DOHH2 (cell line): Measurements from ENCODE around the gene SYK.

Experiments
- H3F3A ChIP-seq: fragments of 200-600 bp; sonication (generic), shearing (Covaris generic); 2 replicates; pipeline ENCODE4 v1.6.0; 2016; ENCODE audit warnings: antibody characterized with exemption, mild to moderate bottlenecking; ENCODE audit not compliant: control insufficient read depth, insufficient read depth
- H3K27ac ChIP-seq: fragments of 200-600 bp; sonication (generic); 2 replicates; pipeline ENCODE4 v1.5.1; 2014; ENCODE audit warnings: low read depth, mild to moderate bottlenecking, low read length, moderate library complexity
- H3K27me3 ChIP-seq: fragments of 200-600 bp; sonication (generic); 2 replicates; pipeline ENCODE4 v1.6.1; 2014; ENCODE audit warnings: mild to moderate bottlenecking, low read length, mixed read lengths; ENCODE audit not compliant: control insufficient read depth
- H3K36me3 ChIP-seq: fragments of 200-600 bp; sonication (generic); 2 replicates; pipeline ENCODE4 v1.6.1; 2014; ENCODE audit warnings: mild to moderate bottlenecking, low read length, moderate library complexity, mixed read lengths; ENCODE audit not compliant: control insufficient read depth
- H3K4me1 ChIP-seq: fragments of 200-600 bp; sonication (generic); 2 replicates; pipeline ENCODE4 v1.6.1; 2014; ENCODE audit warnings: mild to moderate bottlenecking, low read length, mixed read lengths; ENCODE audit not compliant: control insufficient read depth
- H3K4me2 ChIP-seq: fragments of 200-600 bp; sonication (generic); 2 replicates; pipeline ENCODE4 v1.6.0; 2014; ENCODE audit warnings: mild to moderate bottlenecking, low read length, moderate library complexity
- H3K4me3 ChIP-seq: fragments of 200-600 bp; sonication (generic); 2 replicates; pipeline ENCODE4 v1.5.1; 2014; ENCODE audit warnings: mild to moderate bottlenecking, low read length, mixed read lengths
- H3K79me2 ChIP-seq: fragments of 200-600 bp; sonication (generic); 2 replicates; pipeline ENCODE4 v1.6.1; 2014; ENCODE audit warnings: mild to moderate bottlenecking, low read length, mixed read lengths; ENCODE audit not compliant: control insufficient read depth
- H3K9me2 ChIP-seq: fragments of 200-600 bp; sonication (generic); replicated peaks from 2 replicates; pipeline ENCODE4 v1.6.1; 2014; ENCODE audit warnings: mild to moderate bottlenecking, low read length, mixed read lengths; ENCODE audit not compliant: control insufficient read depth
- H3K9me3 ChIP-seq: fragments of 200-600 bp; sonication (generic); 2 replicates; pipeline ENCODE4 v1.6.1; 2014; ENCODE audit warnings: antibody characterized with exemption, low read length, mixed read lengths; ENCODE audit not compliant: control insufficient read depth, insufficient read depth
- H4K20me1 ChIP-seq: fragments of 200-600 bp; sonication (generic); 2 replicates; pipeline ENCODE4 v1.6.0; 2014; ENCODE audit warnings: low read depth, mild to moderate bottlenecking, antibody characterized with exemption, low read length, moderate library complexity; ENCODE audit not compliant: control insufficient read depth, insufficient read depth
- EZH2phosphoT487 ChIP-seq: fragments of 200-600 bp; sonication (generic); IDR thresholded peaks from 2 replicates; pipeline ENCODE4 v1.6.1; 2017; ENCODE audit warnings: borderline replicate concordance, mild to moderate bottlenecking, antibody characterized with exemption, low read length, moderate library complexity, mixed read lengths
- TF ChIP-seq, protein P1 (sequence below): fragments of 200-600 bp; sonication (generic); IDR thresholded peaks from one replicate; pipeline ENCODE4 v1.5.1; 2014; ENCODE audit warnings: antibody characterized with exemption, mild to moderate bottlenecking, low read depth, low read length; ENCODE audit not compliant: poor library complexity, severe bottlenecking

Gene SYK

DNA sequence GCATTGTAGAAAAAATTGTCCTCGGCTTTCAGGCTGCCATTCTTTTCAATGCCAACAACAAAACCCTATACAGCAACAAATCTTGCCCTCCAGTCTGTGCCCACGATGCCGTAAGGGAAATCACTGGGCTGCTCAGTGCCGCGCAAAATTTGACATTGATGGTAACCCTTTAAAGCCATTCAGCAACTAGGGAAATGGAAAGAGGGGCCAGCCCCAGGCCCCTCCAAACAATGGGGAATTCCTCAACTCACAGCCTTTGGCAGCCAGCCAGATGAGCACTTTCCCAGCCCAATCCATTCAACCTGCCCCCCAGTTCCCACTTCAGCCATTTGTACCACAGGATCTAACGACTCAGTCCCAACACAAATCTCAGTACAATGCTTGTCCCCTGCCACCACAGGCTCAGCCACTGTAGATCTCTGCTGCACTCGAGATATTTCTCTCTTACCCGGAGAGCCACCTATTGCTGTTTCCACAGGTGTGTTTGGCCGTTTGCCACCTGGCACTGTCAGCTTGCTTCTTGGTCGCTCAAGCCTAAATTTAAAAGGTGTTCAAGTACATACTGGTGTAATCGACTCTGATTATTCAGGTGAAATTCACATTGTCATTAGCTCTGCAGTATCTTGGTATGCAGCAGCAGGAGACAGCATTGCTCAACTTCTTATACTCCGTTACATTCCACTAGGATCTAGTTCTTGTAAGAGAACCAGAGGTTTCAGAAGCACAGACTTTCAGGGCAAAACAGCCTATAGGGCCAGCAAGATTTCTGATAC, 103.3 kb downstream of the SYK start:
- H3F3A ChIP-seq = peaks cover 2% of the 10 kb centered on the region; the same call in 1 of the 2 replicates
- TF ChIP-seq, protein P1, sequence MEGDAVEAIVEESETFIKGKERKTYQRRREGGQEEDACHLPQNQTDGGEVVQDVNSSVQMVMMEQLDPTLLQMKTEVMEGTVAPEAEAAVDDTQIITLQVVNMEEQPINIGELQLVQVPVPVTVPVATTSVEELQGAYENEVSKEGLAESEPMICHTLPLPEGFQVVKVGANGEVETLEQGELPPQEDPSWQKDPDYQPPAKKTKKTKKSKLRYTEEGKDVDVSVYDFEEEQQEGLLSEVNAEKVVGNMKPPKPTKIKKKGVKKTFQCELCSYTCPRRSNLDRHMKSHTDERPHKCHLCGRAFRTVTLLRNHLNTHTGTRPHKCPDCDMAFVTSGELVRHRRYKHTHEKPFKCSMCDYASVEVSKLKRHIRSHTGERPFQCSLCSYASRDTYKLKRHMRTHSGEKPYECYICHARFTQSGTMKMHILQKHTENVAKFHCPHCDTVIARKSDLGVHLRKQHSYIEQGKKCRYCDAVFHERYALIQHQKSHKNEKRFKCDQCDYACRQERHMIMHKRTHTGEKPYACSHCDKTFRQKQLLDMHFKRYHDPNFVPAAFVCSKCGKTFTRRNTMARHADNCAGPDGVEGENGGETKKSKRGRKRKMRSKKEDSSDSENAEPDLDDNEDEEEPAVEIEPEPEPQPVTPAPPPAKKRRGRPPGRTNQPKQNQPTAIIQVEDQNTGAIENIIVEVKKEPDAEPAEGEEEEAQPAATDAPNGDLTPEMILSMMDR = no peak
- no peak for TF ChIP-seq EZH2phosphoT487
- H3K27ac ChIP-seq = no peak overlapping the region

DNA sequence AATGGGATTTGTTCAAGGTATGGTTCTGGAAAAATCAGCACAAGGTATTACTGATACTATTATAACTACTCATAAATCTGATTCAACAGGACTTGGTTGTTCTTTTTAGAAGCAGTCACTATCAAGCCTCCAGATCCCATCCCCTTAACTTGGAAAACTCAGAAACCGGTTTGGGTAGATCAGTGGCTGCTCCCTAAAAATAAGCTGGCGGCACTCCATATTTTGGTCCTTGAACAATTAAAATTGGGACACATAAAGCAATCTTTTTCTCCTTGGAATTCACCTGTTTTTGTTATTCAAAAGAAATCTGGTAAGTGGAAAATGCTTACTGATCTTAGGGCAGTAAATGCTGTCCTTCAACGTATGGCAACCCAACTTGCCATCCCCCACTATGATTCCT, 104.2 kb downstream of the SYK start:
- H3K4me1 ChIP-seq = peaks cover 20% of the 10 kb centered on the region
- peaks cover 2% of the 10 kb centered on the region; the same call in 1 of the 2 replicates for H3F3A ChIP-seq
- H3K4me3 ChIP-seq = no peak overlapping the region
- H3K36me3 ChIP-seq = no peaks in the 10 kb centered on the region
- TF ChIP-seq EZH2phosphoT487 = no peak
- TF ChIP-seq, protein P1 = no peak
- H3K9me2 ChIP-seq = no peaks in the 10 kb centered on the region
- H3K4me2 ChIP-seq = no peak overlapping the region
- no peaks in the 10 kb centered on the region for H3K79me2 ChIP-seq
- 0 out of 2 replicates have a peak, but pooled peaks cover 6% of the 10 kb centered on the region for H4K20me1 ChIP-seq
- H3K9me3 ChIP-seq = no peaks in the 10 kb centered on the region
- H3K27me3 ChIP-seq = peaks cover 17% of the 10 kb centered on the region
- no peak overlapping the region for H3K27ac ChIP-seq

More for the DNA sequence above, 103.3 kb downstream of the SYK start:
- H3K4me2 ChIP-seq = no peak overlapping the region
- no peak overlapping the region for H3K4me3 ChIP-seq
- peaks cover 12% of the 10 kb centered on the region for H3K27me3 ChIP-seq
- no peaks in the 10 kb centered on the region for H3K36me3 ChIP-seq
- no peaks in the 10 kb centered on the region for H3K79me2 ChIP-seq
- H3K9me2 ChIP-seq = no peaks in the 10 kb centered on the region
- 0 out of 2 replicates have a peak, but pooled peaks cover 6% of the 10 kb centered on the region for H4K20me1 ChIP-seq
- no peaks in the 10 kb centered on the region for H3K9me3 ChIP-seq
- peaks cover 14% of the 10 kb centered on the region for H3K4me1 ChIP-seq

DNA sequence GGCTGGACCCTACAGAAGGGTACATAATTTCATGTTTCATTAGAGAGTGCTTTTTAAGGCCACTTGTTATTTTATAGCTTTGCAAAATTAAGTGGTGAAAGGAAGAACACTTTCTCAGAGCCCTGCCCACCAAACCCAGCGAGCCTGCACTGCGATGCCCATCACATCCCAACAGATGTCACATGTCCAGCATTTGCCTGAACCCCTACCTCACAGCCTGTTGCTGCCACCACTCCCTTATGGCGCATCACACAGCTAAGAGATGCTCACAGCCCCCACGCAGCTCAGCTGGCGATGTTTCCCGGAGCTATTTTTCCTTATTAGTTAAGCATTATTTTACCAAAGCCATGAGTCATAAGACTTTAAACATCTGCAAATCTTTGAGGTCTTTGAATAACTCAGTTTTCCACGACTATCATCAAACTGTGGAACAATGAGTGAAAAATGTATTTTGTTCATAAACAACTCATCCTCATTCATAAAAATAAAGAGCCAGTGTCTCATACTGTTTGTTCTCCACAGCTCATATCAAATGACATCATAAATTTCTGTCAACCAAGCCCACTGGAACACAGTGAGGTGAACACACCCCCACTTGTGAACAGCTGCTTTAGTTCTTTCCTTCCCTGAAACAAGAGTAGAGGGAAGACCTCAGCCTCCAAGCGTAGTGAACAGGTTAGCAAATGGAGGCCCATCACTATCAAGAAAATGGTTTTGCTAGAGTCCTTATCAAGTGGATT, 104.9 kb downstream of the SYK start:
- H3K79me2 ChIP-seq = no peaks in the 10 kb centered on the region
- 0 out of 2 replicates have a peak, but pooled peaks cover 6% of the 10 kb centered on the region for H4K20me1 ChIP-seq
- peaks cover 2% of the 10 kb centered on the region; the same call in 1 of the 2 replicates for H3F3A ChIP-seq
- no peaks in the 10 kb centered on the region for H3K36me3 ChIP-seq
- no peak overlapping the region for H3K4me2 ChIP-seq
- TF ChIP-seq, protein P1 = no peak
- no peak for TF ChIP-seq EZH2phosphoT487
- peaks cover 27% of the 10 kb centered on the region for H3K4me1 ChIP-seq
- no peaks in the 10 kb centered on the region for H3K9me2 ChIP-seq
- H3K27me3 ChIP-seq = peaks cover 17% of the 10 kb centered on the region
- H3K4me3 ChIP-seq = no peak overlapping the region
- H3K27ac ChIP-seq = no peak overlapping the region
- no peaks in the 10 kb centered on the region for H3K9me3 ChIP-seq
